Activated CD8-positive, alpha-beta memory T cell treated with anti-CD3 and anti-CD28 coated beads for 36 hours (primary cell): ENCODE results near the gene TMOD3. TPM values are rescaled to one million over a fixed set of nuclear protein-coding genes. Genes with fewer than 3 reads are reported as not detected.

ENCODE experiments used
- CTCF ChIA-PET: fragments of 350-600 bp; sonication (Branson Sonifier 250); formaldehyde crosslinking; loops from one replicate; lab custom pipeline; 2021; ENCODE audit warnings: antibody characterized with exemption; lab: Charles Lee
- POLR2A ChIA-PET: fragments of 350-600 bp; sonication (Branson Sonifier 250); formaldehyde crosslinking; loops from one replicate; lab custom pipeline; 2021; ENCODE audit warnings: antibody characterized with exemption; lab: Charles Lee
- total RNA-seq, 2 experiments: library from RNA; stranded (reverse); gene quantifications; one replicate each; pipeline ENCODE4 v1.2.3, GENCODE V29; 2021

The TMOD3 gene
- total RNA-seq, 2 experiments from 2014 or later, result 50.8 to 55.2 TPM

DNA sequence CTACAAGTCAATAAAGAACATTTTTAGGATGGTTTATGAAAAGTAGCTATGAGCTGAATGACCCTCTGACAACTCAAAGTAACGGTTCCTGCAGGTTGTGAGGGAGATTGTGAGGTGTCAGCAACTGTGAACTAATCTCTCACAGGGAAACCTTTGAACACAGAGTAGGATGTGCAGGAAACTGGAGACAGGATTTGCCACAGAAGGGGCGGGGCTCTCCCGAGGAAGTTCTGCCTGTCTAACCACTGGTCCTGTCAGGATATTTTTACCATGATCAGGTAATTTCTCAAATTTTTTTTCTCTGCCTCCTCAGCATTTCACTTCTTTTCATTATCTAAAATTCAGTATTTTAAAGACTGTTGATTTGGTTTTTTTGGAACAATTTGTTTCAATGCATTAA lies 108.8 kb downstream of the TMOD3 start:
- CTCF ChIA-PET, result no interaction called here
- POLR2A ChIA-PET, result no interaction called here

DNA sequence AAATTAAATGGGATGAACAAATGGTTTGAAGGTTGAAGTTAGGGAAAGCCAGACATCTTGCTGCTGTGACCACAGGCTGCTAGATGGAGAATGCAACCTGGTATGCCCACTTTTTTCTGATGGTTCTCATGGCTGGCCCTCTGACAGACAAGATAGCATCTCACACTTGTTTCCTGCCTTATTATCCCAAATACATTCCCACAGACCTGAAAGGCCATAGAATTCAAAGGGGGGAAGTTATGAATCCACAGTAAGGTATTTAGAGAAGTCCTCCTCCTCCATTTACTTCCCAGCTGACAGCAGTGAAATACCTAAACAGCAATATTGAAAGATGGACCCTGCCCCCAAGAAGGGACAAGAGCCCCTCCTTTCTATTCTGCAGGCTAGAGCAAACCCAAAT lies 109.8 kb downstream of the TMOD3 start:
- POLR2A ChIA-PET, result no interaction called here
- CTCF ChIA-PET, result no interaction called here

DNA sequence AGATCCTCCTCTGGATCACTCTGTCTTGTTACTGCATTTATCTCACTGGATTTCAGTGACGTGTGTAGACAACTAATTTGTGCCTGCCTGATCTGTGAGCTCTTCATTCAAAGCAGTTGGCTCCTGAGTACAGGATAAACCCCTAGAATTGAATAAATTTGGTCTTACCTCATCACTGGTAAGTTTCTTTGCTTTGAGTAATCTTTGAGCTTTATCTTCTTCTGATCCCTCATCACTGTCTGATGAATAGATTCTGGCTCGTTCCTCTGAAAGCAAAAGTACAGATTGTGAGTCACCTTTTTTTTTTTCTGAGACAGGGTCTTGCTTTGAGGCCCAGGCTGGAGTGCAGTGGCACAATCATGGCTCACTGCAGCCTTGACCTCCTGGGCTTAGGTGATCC lies 117.7 kb downstream of the TMOD3 start:
- CTCF ChIA-PET, result no interaction called here
- POLR2A ChIA-PET, result interaction anchor here (0.7 kb wide), 1 partner anchor 1692 kb away, joined by 3 read pairs; no protein-coding TSS in a partner anchor

DNA sequence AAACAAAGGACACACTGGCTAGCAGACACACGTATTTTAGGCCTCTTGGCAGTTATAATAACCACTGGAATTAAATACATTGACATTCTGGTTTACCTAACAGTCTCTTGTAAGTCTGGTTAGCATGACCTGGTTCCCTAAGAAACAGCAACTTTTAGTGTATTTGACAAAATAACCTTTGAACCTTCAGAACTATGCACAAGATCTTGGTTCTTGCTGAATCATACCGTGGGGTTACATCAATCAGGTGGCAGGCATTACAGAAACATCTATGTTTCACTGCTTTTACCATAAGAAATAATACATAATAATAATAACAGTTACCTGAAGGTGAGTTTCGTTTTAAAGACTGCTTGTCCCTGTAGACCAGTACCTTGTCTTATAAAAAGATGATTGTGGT lies 123.4 kb downstream of the TMOD3 start:
- CTCF ChIA-PET, result no interaction called here
- POLR2A ChIA-PET, result no interaction called here

DNA sequence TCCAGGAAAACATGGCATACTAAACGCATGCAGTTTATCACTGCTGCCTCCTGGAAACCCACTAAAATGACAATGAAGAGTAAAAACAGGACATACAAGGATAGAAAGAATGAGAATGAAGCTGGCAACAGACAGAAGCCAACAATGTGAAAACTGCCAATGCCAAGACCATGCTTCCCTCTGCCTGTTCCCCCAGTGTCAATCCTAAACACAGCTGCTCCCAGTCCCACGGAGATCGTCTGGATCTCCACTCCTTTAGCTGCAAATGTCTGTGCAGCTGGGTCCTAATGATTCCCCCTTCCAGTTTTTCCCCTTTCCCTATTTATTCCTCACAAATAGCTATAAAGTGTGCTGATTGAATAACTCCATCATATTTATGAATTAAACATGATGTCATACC lies 126.1 kb downstream of the TMOD3 start:
- POLR2A ChIA-PET, result no interaction called here
- CTCF ChIA-PET, result interaction anchor here (0.6 to 0.7 kb wide), 2 partner anchors 123 to 1235 kb away, joined by 3 read pairs; no protein-coding TSS in a partner anchor

Other genes starting within 250 kb of the TMOD3 start
- gene DMXL2, start 206.9 kb upstream of the TMOD3 start, total RNA-seq, result 1 to 10 TPM; 5.2 to 6.3 TPM
- not detected for gene SCG3, start 148.2 kb upstream of the TMOD3 start, total RNA-seq
- gene LYSMD2, start 92.0 kb upstream of the TMOD3 start, total RNA-seq, result 10 to 100 TPM; 21.8 to 22.4 TPM
- gene TMOD2, start 78.1 kb upstream of the TMOD3 start, total RNA-seq, result 1 to 10 TPM; 5.7 to 6.7 TPM
- 10 to 100 TPM; 35.2 to 35.4 TPM for gene LEO1, start 142.1 kb downstream of the TMOD3 start, total RNA-seq
- 10 to 100 TPM; 90.4 to 92.9 TPM for gene MAPK6, start 189.6 kb downstream of the TMOD3 start, total RNA-seq